AG10803 (cell line): ENCODE measurements around the gene KIF18A.
A peak's percentile ranks its signal among the peaks of the same experiment; 100 is the strongest.

Experiments used
- DNase-seq: peaks from one replicate; pipeline ENCODE4 v3.0.0; 2010; ENCODE audit warnings: low read depth
- H3K4me3 ChIP-seq: 2 replicates; pipeline ENCODE4 v1.5.1; 2011; ENCODE audit warnings: mild to moderate bottlenecking, low read length, control low read depth
- TF ChIP-seq, protein P1 (sequence below): conservative IDR thresholded peaks from 2 replicates; pipeline ENCODE4 v1.5.1; 2011; ENCODE audit warnings: mild to moderate bottlenecking, low read length, control low read depth, inconsistent platforms

The KIF18A gene

DNA sequence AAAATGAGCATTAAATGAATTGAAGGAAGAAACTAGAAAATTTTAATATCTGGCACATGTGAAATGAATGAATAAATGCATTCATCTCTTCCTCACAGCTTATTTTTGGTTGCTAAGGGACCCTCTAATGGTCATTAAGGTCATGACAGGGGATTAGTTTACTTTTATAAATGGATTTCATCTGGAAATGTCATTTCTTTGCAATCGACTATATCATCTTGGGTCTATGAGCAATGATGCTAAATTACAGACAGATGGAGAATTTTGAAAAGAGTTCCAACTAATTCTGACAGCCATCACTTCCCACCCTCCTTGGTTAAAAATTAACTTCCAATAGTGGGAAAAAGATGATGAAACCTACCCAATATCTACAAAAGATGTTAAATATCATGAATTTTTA lies 98.0 kb downstream of the KIF18A start:
- H3K4me3 ChIP-seq, result no peak overlapping the region
- TF ChIP-seq, protein P1, sequence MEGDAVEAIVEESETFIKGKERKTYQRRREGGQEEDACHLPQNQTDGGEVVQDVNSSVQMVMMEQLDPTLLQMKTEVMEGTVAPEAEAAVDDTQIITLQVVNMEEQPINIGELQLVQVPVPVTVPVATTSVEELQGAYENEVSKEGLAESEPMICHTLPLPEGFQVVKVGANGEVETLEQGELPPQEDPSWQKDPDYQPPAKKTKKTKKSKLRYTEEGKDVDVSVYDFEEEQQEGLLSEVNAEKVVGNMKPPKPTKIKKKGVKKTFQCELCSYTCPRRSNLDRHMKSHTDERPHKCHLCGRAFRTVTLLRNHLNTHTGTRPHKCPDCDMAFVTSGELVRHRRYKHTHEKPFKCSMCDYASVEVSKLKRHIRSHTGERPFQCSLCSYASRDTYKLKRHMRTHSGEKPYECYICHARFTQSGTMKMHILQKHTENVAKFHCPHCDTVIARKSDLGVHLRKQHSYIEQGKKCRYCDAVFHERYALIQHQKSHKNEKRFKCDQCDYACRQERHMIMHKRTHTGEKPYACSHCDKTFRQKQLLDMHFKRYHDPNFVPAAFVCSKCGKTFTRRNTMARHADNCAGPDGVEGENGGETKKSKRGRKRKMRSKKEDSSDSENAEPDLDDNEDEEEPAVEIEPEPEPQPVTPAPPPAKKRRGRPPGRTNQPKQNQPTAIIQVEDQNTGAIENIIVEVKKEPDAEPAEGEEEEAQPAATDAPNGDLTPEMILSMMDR, result no peak
- peak; percentile 30 for DNase-seq

GRCh38 chr11:28009388-28009787 lies 98.6 kb downstream of the KIF18A start:
- TF ChIP-seq, protein P1, result no peak
- peak; percentile 74 for DNase-seq
- no peak overlapping the region for H3K4me3 ChIP-seq

DNA sequence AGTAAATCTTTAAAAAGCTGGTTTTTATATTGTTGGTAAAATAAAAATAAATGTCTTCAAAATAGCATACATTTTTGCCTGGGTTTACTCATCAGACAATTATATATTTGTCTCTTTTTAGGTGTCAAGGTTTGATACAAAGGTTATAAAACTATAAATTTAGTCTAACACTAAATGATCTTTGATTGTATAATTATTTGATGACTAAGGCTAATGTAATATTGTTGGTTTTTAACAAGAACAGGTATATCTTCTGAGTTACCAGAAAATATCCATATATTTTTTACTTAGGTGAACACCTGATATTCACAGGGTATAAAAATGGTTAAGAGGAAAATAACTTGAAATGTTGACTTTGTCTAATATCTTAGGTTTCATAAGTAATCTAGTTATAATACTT lies 104.3 kb downstream of the KIF18A start:
- DNase-seq, result no peak
- H3K4me3 ChIP-seq, result no peak overlapping the region
- TF ChIP-seq, protein P1, result no peak

GRCh38 chr11:27998552-27998951 lies 109.4 kb downstream of the KIF18A start:
- no peak overlapping the region for H3K4me3 ChIP-seq
- TF ChIP-seq, protein P1, result no peak
- DNase-seq, result no peak

GRCh38 chr11:27997344-27997743 lies 110.6 kb downstream of the KIF18A start:
- TF ChIP-seq, protein P1, result no peak
- H3K4me3 ChIP-seq, result no peak overlapping the region

GRCh38 chr11:27996066-27996465 lies 111.9 kb downstream of the KIF18A start:
- TF ChIP-seq, protein P1, result no peak
- no peak for DNase-seq
- H3K4me3 ChIP-seq, result no peak overlapping the region

More at GRCh38 chr11:27997344-27997743, 110.6 kb downstream of the KIF18A start:
- DNase-seq, result no peak

GRCh38 chr11:27995083-27995482 lies 112.9 kb downstream of the KIF18A start:
- TF ChIP-seq, protein P1, result no peak
- DNase-seq, result peak; percentile 69

More at GRCh38 chr11:27995083-27995482, 112.9 kb downstream of the KIF18A start:
- H3K4me3 ChIP-seq, result no peak overlapping the region
